WTC11 (cell line): ENCODE data around the gene CFAP100.

Source experiments
- ATF1 ChIP-seq: sonication (generic); formaldehyde crosslinking; IDR thresholded peaks from 2 replicates; pipeline ENCODE4 v1.8.1; 2023; ENCODE audit warnings: mild to moderate bottlenecking, moderate library complexity, missing genetic modification reagents
- CREM ChIP-seq: sonication (generic); formaldehyde crosslinking; IDR thresholded peaks from 2 replicates; pipeline ENCODE4 v1.8.1; 2022; ENCODE audit warnings: mild to moderate bottlenecking, missing genetic modification reagents, moderate library complexity
- ESRRA ChIP-seq: sonication (generic); formaldehyde crosslinking; IDR thresholded peaks from 2 replicates; pipeline ENCODE4 v1.8.1; 2022; ENCODE audit warnings: mild to moderate bottlenecking, missing genetic modification reagents, borderline replicate concordance
- JUN ChIP-seq: sonication (generic); formaldehyde crosslinking; IDR thresholded peaks from 2 replicates; pipeline ENCODE4 v1.8.0; 2023; ENCODE audit warnings: mild to moderate bottlenecking, missing genetic modification reagents
- NFYB ChIP-seq: sonication (generic); formaldehyde crosslinking; conservative IDR thresholded peaks from 2 replicates; pipeline ENCODE4 v1.8.0; 2022; ENCODE audit warnings: low read depth, missing genetic modification reagents
- NR1H2 ChIP-seq: sonication (generic); formaldehyde crosslinking; IDR thresholded peaks from 2 replicates; pipeline ENCODE4 v1.9.0; 2021; ENCODE audit warnings: mild to moderate bottlenecking, moderate library complexity, missing genetic modification reagents
- ZNF219 ChIP-seq: sonication (generic); formaldehyde crosslinking; IDR thresholded peaks from 2 replicates; pipeline ENCODE4 v1.8.0; 2023; ENCODE audit warnings: missing genetic modification reagents, mild to moderate bottlenecking, borderline replicate concordance
- TF ChIP-seq, protein P1 (sequence below): sonication (generic); formaldehyde crosslinking; IDR thresholded peaks from 2 replicates; pipeline ENCODE4 v1.8.1; 2023; ENCODE audit warnings: mild to moderate bottlenecking, moderate library complexity, missing genetic modification reagents
- TF ChIP-seq, protein P2 (sequence below): fragments of 200-600 bp; IDR thresholded peaks from 2 replicates; pipeline ENCODE4 v1.8.0; 2022; ENCODE audit warnings: antibody characterized with exemption
- TF ChIP-seq, protein P3 (sequence below): sonication (generic); formaldehyde crosslinking; conservative IDR thresholded peaks from 2 replicates; pipeline ENCODE4 v1.8.1; 2022; ENCODE audit warnings: mild to moderate bottlenecking, missing genetic modification reagents
- TF ChIP-seq, protein P4 (sequence below): sonication (generic); formaldehyde crosslinking; conservative IDR thresholded peaks from 2 replicates; pipeline ENCODE4 v1.8.1; 2023; ENCODE audit warnings: mild to moderate bottlenecking, low read depth, missing genetic modification reagents, moderate library complexity
- TF ChIP-seq, protein P5 (sequence below): sonication (generic); formaldehyde crosslinking; IDR thresholded peaks from 2 replicates; pipeline ENCODE4 v1.8.1; 2022; ENCODE audit warnings: missing genetic modification reagents, borderline replicate concordance
- TF ChIP-seq, protein P6 (sequence below): sonication (generic); formaldehyde crosslinking; IDR thresholded peaks from 2 replicates; pipeline ENCODE4 v1.8.1; 2023; ENCODE audit warnings: mild to moderate bottlenecking, missing genetic modification reagents, borderline replicate concordance
- TF ChIP-seq, protein P7 (sequence below): sonication (generic); formaldehyde crosslinking; IDR thresholded peaks from 2 replicates; pipeline ENCODE4 v1.8.0; 2023; ENCODE audit warnings: mild to moderate bottlenecking, missing genetic modification reagents

DNA sequence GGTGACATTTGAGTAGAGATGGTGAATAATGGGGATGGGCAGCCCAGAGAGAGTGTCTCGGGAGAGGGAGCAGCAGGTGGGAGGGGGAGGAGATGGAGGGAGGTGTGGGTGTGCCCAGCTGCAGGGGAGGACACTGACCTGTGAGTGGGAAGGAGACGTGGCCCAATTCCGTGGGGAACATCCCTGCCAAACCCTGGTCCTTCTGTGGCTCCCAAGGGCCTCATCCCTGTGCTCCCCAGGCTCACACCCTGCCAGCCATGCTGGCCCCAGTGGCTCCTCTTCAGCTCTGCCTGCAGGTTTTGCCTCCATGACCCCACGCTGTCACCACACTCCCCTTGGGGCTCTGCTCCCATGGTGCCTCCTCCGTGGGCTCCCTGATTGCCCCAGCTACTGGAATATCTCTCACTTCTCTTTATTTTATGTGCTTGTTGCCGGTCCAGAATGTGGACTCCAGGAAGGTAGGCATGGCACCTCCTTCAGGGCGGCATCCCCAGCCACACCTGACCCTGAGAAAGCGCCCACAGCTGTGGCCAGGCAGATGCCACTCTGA, 7.0 kb downstream of the CFAP100 start:
- TF ChIP-seq ATF1 (CRISPR knock-in tag) = no peak
- TF ChIP-seq, protein P1, sequence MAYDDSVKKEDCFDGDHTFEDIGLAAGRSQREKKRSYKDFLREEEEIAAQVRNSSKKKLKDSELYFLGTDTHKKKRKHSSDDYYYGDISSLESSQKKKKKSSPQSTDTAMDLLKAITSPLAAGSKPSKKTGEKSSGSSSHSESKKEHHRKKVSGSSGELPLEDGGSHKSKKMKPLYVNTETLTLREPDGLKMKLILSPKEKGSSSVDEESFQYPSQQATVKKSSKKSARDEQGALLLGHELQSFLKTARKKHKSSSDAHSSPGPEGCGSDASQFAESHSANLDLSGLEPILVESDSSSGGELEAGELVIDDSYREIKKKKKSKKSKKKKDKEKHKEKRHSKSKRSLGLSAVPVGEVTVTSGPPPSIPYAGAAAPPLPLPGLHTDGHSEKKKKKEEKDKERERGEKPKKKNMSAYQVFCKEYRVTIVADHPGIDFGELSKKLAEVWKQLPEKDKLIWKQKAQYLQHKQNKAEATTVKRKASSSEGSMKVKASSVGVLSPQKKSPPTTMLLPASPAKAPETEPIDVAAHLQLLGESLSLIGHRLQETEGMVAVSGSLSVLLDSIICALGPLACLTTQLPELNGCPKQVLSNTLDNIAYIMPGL = no peak
- TF ChIP-seq JUN (CRISPR knock-in tag) = no peak
- TF ChIP-seq, protein P2, sequence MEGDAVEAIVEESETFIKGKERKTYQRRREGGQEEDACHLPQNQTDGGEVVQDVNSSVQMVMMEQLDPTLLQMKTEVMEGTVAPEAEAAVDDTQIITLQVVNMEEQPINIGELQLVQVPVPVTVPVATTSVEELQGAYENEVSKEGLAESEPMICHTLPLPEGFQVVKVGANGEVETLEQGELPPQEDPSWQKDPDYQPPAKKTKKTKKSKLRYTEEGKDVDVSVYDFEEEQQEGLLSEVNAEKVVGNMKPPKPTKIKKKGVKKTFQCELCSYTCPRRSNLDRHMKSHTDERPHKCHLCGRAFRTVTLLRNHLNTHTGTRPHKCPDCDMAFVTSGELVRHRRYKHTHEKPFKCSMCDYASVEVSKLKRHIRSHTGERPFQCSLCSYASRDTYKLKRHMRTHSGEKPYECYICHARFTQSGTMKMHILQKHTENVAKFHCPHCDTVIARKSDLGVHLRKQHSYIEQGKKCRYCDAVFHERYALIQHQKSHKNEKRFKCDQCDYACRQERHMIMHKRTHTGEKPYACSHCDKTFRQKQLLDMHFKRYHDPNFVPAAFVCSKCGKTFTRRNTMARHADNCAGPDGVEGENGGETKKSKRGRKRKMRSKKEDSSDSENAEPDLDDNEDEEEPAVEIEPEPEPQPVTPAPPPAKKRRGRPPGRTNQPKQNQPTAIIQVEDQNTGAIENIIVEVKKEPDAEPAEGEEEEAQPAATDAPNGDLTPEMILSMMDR = no peak
- TF ChIP-seq, protein P3, sequence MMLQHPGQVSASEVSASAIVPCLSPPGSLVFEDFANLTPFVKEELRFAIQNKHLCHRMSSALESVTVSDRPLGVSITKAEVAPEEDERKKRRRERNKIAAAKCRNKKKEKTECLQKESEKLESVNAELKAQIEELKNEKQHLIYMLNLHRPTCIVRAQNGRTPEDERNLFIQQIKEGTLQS (CRISPR knock-in tag) = no peak
- TF ChIP-seq NR1H2 (CRISPR knock-in tag) = no peak
- no peak for TF ChIP-seq ESRRA (CRISPR knock-in tag)
- TF ChIP-seq ZNF219 (CRISPR knock-in tag) = no peak
- no peak for TF ChIP-seq CREM (CRISPR knock-in tag)
- TF ChIP-seq, protein P4, sequence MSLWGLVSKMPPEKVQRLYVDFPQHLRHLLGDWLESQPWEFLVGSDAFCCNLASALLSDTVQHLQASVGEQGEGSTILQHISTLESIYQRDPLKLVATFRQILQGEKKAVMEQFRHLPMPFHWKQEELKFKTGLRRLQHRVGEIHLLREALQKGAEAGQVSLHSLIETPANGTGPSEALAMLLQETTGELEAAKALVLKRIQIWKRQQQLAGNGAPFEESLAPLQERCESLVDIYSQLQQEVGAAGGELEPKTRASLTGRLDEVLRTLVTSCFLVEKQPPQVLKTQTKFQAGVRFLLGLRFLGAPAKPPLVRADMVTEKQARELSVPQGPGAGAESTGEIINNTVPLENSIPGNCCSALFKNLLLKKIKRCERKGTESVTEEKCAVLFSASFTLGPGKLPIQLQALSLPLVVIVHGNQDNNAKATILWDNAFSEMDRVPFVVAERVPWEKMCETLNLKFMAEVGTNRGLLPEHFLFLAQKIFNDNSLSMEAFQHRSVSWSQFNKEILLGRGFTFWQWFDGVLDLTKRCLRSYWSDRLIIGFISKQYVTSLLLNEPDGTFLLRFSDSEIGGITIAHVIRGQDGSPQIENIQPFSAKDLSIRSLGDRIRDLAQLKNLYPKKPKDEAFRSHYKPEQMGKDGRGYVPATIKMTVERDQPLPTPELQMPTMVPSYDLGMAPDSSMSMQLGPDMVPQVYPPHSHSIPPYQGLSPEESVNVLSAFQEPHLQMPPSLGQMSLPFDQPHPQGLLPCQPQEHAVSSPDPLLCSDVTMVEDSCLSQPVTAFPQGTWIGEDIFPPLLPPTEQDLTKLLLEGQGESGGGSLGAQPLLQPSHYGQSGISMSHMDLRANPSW = no peak
- TF ChIP-seq, protein P5, sequence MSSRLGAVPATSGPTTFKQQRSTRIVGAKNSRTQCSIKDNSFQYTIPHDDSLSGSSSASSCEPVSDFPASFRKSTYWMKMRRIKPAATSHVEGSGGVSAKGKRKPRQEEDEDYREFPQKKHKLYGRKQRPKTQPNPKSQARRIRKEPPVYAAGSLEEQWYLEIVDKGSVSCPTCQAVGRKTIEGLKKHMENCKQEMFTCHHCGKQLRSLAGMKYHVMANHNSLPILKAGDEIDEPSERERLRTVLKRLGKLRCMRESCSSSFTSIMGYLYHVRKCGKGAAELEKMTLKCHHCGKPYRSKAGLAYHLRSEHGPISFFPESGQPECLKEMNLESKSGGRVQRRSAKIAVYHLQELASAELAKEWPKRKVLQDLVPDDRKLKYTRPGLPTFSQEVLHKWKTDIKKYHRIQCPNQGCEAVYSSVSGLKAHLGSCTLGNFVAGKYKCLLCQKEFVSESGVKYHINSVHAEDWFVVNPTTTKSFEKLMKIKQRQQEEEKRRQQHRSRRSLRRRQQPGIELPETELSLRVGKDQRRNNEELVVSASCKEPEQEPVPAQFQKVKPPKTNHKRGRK (CRISPR knock-in tag) = no peak
- TF ChIP-seq, protein P6, sequence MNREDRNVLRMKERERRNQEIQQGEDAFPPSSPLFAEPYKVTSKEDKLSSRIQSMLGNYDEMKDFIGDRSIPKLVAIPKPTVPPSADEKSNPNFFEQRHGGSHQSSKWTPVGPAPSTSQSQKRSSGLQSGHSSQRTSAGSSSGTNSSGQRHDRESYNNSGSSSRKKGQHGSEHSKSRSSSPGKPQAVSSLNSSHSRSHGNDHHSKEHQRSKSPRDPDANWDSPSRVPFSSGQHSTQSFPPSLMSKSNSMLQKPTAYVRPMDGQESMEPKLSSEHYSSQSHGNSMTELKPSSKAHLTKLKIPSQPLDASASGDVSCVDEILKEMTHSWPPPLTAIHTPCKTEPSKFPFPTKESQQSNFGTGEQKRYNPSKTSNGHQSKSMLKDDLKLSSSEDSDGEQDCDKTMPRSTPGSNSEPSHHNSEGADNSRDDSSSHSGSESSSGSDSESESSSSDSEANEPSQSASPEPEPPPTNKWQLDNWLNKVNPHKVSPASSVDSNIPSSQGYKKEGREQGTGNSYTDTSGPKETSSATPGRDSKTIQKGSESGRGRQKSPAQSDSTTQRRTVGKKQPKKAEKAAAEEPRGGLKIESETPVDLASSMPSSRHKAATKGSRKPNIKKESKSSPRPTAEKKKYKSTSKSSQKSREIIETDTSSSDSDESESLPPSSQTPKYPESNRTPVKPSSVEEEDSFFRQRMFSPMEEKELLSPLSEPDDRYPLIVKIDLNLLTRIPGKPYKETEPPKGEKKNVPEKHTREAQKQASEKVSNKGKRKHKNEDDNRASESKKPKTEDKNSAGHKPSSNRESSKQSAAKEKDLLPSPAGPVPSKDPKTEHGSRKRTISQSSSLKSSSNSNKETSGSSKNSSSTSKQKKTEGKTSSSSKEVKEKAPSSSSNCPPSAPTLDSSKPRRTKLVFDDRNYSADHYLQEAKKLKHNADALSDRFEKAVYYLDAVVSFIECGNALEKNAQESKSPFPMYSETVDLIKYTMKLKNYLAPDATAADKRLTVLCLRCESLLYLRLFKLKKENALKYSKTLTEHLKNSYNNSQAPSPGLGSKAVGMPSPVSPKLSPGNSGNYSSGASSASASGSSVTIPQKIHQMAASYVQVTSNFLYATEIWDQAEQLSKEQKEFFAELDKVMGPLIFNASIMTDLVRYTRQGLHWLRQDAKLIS = no peak
- TF ChIP-seq, protein P7, sequence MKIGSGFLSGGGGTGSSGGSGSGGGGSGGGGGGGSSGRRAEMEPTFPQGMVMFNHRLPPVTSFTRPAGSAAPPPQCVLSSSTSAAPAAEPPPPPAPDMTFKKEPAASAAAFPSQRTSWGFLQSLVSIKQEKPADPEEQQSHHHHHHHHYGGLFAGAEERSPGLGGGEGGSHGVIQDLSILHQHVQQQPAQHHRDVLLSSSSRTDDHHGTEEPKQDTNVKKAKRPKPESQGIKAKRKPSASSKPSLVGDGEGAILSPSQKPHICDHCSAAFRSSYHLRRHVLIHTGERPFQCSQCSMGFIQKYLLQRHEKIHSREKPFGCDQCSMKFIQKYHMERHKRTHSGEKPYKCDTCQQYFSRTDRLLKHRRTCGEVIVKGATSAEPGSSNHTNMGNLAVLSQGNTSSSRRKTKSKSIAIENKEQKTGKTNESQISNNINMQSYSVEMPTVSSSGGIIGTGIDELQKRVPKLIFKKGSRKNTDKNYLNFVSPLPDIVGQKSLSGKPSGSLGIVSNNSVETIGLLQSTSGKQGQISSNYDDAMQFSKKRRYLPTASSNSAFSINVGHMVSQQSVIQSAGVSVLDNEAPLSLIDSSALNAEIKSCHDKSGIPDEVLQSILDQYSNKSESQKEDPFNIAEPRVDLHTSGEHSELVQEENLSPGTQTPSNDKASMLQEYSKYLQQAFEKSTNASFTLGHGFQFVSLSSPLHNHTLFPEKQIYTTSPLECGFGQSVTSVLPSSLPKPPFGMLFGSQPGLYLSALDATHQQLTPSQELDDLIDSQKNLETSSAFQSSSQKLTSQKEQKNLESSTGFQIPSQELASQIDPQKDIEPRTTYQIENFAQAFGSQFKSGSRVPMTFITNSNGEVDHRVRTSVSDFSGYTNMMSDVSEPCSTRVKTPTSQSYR (CRISPR knock-in tag) = no peak
- no peak for TF ChIP-seq NFYB (CRISPR knock-in tag)
